Measurements from ENCODE around the gene YTHDF1.

DNA sequence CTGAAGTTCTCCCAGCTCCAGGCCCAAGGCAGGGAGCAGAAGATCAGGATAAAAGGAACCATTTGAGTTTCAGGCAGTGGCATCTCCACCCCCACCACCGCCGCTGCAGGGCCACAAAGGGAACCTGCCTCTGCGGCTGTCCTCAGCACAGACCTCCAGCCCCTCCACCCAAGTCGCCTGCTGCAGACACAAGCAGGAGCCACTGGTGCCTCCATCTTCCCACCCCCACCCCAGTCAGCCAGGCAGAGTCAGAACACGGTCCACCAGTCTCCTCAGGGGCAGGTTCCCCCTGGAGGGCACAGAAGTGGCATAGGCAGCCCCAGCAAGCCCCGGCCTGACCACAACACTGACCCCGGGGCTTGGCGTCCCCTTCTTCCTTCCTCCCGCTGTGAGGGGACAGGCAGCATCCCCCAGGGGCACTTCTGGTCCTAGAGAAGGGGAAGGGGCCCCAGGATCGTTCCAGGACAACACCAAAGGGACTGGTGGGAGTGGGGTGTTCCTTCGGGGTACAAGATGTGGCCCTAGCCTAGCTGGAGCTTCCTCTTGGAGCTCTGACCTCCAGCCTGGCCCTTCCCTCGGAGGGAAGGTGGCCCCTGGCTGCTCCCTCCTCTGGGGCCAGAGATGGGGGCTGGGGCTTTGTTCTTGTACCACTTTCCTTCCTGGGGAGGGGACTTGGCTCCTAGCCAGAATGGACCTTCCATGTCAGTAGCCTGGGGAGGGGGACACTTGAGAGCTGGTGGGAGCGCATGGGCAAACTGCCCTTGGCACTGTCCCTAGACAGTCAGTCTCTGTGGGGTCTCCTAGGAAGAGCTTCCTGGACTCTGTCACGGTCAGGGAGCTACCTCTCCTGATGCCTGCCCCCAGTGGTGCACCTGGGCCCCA, 36.0 kb downstream of the YTHDF1 start:
- TF ChIP-seq, protein P1, sequence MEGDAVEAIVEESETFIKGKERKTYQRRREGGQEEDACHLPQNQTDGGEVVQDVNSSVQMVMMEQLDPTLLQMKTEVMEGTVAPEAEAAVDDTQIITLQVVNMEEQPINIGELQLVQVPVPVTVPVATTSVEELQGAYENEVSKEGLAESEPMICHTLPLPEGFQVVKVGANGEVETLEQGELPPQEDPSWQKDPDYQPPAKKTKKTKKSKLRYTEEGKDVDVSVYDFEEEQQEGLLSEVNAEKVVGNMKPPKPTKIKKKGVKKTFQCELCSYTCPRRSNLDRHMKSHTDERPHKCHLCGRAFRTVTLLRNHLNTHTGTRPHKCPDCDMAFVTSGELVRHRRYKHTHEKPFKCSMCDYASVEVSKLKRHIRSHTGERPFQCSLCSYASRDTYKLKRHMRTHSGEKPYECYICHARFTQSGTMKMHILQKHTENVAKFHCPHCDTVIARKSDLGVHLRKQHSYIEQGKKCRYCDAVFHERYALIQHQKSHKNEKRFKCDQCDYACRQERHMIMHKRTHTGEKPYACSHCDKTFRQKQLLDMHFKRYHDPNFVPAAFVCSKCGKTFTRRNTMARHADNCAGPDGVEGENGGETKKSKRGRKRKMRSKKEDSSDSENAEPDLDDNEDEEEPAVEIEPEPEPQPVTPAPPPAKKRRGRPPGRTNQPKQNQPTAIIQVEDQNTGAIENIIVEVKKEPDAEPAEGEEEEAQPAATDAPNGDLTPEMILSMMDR (conservative IDR thresholded peaks at IDR 0.05 in 1 of 2, IDR thresholded peaks at IDR 0.05 in 1 of 2; ENCODE audit: low read depth in 1 of 2, low read length in 2 of 2): no peak
- no peak for TF ChIP-seq EZH2 (IDR thresholded peaks at IDR 0.05; ENCODE audit: low read length, missing control alignments)

Measured in fibroblast of lung (primary cell).